Hematopoietic multipotent progenitor cell treated with erythropoietin and hydrocortisone succinate and interleukin-3 and kit ligand, for 8 days (in vitro differentiated cells): ENCODE results near the gene TRNP1.
"Not testable (repeated sequence)": the region's sequence is repeated elsewhere in the genome, so short reads cannot be mapped to it uniquely, and the experiment has no call there.

ENCODE experiments used
- DNase-seq: peaks from one replicate; pipeline ENCODE4 v3.0.0-alpha.2; 2015

The TRNP1 gene

DNA sequence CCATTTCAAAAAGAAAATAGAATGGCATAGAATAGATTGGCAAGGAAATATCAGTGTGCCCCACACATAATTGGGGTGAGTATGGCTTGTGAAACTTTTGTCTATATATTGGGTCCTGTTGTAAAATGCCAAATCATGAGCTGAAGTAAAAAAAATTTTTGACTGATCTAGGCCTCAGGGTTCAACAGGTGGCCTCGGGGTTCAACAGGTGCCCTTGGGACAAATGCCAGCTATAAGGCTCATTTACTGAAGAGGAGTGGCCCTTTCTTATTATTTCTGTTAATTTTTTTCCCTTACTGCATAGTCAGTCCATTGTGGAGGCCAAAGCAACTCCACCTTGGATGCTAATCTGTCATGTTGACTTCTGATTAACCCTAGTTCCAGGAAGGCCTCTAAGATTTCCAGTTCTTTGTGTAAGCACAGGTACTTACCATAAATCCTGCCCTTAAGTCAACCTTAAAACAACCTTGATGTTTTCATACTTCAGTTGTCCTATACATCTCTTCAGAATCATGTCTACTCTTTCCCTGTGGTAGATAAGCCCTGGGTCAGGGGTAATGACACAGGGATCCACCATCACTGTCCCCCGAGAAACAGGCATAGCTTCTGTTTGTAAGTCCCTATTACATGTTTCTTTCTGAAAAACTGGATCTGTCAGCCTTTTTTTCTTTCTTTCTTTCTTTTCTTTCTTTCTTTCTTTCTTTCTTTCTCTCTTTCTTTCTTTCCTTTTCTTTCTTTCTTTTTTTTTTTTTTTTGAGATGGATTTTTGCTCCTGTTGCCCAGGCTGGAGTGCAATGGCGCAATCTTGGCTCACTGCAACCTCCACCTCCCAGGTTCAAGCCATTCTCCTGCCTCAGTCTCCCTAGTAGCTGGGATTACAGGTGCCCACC is 16.6 kb upstream of the TRNP1 start:
- DNase-seq: no peak

DNA sequence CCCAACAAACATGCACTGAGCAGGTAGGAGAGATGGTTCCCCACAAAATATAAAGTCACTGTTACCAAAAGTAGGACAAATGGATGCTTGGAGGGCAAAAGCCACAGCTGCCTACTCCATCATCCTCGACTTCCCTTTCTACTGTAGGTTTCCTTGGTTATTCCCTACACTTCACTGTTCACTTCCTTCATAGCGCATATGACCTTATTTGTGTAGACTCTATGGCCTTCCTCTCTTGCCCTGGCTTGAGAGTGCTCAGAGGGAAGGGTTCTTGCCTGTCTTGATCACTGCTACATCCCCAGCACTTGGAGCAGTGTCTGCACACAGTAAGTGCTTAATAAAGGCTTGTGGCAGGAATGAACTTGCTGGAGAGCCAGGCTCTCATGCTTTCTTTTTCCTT is 14.6 kb upstream of the TRNP1 start:
- no peak for DNase-seq

DNA sequence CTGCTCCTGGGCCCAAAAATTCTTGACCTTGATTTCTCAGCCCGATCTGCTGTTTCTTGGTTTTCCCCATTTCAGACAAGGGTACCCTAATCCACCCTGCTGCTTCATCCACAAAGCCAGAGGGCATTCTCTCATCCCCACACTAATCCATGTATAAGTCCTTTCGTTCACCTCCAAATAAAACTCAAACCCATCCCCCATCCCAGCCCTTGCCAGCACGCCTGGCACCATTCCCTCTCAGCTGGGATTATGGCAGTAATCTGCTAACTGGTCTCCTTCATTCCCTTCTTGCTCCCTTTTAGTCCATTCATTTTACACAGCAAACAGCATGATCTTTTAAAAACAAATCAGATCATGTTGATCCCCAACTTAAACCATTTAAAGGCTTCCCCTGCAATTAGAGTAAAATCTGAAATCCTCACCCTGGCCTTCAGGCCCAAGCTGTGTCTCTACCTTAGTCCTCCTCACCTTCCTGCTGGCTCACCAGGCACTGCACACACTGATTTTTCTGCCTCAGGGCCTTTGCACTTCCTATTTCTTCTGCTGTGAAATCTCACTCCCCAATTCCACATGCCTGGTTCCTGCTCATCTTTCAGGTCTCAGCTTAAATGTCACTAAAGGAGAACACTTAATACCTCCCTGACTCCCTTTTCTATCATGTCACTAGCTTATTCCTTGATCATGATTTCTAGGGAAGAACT is 12.2 kb upstream of the TRNP1 start:
- no peak for DNase-seq

DNA sequence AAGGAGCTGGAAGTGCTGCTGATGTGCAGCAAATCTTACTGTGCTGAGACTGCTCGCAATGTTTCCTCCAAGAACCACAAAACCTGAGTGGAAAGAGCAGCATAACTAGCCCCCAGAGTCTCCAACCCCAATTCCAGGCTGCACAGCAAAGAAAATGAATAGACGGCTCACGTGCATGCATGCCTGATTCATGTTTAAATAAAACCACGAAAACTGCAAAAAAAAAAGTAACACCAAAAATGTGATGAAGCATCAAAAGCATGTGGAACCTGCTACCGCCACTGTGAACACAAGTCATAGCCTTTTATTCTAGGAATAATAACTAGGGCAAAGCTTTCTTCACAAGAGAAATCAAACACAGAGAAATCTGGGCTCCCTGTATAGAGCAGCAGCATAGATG is 9.6 kb upstream of the TRNP1 start:
- DNase-seq: no peak

DNA sequence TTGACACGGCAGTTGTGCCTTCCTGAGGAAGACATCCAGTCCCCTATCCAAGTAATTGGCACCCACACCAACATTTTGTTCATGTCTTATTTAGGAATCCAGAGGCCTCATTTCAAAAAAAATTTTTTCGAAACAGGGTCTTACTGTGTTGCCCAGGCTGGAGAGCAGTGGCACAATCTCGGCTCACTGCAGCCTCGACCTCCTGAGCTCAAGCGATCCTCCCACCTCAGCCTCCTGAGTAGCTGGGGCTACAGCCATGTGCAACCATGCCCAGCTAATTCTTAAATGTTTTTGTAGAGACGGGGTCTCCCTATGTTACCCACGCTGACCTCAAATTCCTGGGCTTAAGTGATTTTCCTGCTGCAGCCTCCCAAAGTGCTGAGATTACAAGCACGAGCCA is 9.2 kb upstream of the TRNP1 start:
- no peak for DNase-seq

DNA sequence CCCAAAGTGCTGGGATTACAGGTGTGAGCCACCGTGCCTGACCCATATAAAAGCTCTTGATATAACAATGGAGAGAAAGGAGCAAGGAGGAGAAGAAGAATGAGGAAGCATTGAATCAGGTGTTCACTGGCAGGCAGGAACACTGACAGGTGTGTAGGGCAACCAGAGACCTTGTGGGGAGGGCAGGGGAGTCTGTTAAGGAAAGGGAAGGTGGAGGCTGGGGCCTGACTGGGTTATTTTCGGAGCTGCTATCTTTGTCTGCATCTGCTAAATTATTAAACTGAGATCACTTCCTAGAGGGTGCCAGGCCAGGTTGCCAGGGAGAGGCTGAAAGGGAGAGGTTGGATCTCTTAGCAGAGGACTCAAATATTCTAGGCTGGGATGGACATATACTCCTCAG is 6.8 kb upstream of the TRNP1 start:
- no peak for DNase-seq

DNA sequence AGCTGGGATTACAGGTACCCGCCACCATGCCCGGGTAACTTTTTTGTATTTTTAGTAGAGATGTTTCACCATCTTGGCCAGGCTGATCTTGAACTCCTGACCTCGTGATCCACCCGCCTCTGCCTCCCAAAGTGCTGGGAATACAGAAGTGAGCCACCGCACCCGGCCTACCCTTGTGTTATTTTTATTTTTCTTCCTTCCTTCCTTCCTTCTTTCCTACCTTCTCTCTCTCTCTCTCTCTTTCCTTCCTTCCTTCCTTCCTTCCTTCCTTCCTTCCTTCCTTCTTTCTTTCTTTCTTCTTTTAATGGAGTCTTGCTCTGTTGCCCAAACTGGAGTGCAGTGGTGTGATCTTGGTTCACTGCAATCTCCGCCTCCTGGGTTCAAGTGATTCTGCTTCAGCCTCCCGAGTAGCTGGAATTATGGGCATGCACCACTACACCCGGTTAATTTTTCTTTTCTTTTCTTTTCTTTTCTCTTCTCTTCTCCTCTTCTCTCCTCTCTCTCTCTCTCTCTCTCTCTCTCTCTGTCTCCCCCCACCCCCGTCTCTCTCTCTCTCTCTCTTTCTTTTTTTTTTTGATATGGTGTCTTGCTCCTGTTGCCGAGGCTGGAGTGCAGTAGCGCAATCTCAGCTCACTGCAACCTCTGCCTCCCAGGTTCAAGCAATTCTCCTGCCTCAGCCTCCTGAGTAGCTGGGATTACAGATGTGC is 3.9 kb upstream of the TRNP1 start:
- not testable (repeated sequence) for DNase-seq

DNA sequence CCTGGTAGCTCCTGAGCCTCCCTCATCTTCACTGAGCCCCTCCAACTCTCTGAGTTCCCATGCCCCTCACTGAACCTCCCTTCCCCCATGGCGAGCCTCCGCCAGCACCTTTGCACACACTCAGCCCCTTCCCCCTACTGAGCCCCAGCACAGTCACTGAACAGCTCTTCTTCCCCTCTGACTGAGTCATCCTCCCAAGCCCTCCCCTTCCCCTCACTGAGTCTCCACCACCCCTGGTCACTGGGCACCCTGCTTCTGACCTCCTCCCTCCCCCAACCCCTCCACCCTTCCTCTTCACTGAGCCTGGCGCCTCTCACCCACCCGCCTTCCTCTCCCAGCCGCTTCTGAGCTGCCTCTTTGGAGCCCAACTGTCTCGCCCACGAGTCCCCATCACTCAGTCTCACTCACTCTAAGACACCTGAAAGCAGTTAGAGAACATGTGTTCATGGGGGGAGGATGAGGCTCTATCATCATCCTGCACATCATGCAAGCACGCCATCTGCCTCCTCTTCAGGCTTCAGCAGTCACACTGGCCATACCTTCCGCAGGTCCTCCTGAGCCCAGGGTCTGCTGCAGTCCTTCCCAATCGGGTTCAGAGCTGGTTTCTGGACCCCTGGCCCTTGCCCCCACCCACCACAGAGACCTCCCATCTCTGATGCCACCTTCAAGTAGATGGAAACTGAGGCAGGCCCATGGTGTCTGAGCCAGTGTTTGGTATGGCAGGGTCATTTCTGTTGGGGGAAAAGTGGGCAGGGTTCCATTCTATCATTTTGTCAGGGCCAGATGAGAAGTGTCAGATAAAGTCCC is 2.0 kb upstream of the TRNP1 start:
- DNase-seq: no peak

DNA sequence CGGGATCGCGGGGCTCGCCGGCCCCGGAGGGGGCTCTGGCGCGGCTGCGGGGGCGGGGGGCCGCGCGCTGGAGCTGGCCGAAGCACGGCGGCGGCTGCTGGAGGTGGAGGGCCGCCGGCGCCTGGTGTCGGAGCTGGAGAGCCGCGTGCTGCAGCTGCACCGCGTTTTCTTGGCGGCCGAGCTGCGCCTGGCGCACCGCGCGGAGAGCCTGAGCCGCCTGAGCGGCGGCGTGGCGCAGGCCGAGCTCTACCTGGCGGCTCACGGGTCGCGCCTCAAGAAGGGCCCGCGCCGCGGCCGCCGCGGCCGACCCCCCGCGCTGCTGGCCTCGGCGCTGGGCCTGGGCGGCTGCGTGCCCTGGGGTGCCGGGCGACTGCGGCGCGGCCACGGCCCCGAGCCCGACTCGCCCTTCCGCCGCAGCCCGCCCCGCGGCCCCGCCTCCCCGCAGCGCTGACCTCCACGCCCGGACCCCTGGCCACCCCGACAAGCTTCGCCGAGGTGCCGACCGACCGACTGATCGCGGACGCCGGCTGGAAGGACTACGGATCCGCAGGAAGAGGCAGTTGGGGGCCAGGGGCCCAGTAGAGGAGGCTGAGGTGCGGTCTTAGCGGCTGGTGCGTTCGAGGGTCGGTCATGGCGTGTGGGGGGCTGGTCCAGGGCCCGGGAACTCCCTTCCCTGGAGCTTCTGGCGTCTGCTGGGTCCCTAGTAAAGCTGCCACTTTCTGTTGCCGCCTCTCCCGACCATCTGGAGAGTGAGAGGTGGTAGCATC is 711 bp downstream of the TRNP1 start:
- DNase-seq: no peak

DNA sequence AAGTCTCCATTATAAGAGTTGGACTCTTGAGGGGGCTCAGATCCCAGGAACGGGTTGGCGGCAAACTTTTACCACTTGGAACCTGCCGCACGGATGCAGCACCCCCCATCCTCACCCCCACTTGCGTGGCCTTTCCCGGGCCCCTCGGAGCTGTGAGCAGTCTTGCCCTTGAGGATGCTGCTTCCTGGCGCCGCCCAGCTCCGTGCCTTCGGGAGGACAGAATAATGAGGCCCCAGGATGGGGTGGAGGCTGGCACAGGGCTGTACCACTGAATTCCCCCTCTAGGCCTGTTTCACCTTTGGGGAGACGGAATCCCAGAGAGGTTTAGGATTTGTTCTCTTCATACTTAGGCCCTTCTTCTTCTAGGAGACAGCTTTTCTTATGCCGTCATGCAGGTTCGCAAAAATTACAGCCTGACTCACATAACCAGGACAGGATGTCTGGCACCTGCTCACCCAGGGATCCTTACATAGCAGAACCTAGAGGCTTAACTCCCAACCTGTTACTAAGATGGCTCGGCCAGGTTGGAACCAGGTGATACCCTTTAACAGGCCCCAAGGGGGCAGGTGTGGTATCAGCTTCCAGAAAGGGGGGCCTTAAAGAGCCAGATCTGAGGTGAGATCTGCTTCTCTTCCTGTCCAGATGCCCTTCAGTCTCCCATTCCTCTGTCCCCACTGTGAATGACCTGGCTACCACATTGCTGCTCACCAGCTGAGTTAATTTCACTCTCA is 1.5 kb downstream of the TRNP1 start:
- DNase-seq: no peak

DNA sequence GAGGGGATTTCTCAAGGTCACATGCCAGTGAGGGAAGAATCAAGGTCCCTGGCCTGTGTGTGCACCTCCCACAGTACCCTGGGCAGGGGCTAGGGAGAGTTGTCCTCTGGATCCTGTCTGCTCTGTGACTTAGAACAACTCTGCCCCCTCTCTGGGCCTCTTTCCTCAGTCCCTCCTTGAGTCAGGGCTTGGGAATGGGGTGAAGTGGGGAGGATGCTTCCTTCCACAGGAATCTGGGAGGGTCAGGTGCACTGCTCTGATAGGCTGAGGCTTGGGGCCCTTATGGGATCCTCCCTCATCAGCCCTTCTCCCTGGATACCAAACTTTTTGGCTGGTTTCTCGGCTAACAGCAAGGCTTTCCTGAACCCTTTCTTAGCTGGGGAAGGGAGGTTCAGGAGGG is 2.5 kb downstream of the TRNP1 start:
- no peak for DNase-seq

DNA sequence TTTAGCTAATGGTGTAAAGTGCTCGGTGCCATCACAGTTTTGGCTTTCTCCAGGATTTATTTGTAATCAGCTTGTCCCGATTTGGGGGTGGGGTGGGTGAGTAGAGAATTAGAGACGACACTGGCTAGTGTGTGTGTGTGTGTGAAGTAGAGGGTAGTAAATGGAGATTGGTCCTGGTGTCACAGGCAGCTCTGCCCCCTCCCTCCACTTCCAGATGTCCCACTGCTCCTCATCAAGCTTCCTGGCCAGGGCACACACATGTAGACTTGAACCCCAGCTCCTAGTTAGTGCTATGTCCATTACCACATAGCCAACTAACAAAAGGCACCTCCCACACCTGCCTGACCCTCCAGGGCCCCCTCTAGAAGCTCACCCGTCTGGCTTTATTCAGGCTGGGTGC is 3.2 kb downstream of the TRNP1 start:
- DNase-seq: no peak

DNA sequence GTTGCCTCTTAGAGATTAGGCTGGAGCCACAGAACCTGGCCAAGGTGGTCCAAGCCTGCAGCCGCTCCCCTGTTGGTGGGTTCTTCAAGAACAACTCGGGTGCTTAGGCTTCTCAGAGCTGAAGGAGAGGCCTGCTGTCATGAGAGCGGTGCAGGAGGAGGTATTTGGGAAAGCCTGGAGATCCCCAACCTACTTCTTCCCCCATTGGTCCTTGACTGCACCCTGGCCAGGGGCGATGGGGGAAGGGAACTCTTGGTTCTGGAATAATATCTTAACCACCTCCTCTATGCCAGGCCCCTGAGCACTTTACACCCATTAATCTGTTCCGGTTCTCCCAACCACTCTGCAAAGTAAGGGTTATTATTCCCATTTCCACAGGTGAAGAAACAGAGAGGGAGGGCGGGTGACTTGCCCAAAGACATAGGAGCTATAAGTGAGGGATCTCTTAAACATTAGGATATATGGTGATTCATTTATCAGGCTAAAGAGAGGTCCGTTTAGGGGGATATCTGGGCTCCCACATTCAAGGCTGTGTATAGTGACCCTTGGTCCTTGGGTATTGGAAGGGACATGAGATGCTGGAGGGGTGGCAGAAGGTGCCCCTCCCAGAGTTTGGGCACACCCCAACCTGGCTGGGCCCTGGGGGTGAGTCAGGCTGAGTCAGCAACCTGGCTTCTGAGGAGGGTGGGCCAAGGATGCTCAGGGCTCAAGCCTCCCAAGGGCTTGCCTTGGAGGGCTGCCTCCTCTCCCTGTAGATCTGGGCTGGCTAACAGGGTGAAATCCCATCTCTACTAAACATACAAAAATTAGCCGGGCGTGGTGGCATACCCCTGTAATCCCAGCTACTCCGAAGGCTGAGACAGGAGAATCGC is 5.2 kb downstream of the TRNP1 start:
- DNase-seq: no peak

DNA sequence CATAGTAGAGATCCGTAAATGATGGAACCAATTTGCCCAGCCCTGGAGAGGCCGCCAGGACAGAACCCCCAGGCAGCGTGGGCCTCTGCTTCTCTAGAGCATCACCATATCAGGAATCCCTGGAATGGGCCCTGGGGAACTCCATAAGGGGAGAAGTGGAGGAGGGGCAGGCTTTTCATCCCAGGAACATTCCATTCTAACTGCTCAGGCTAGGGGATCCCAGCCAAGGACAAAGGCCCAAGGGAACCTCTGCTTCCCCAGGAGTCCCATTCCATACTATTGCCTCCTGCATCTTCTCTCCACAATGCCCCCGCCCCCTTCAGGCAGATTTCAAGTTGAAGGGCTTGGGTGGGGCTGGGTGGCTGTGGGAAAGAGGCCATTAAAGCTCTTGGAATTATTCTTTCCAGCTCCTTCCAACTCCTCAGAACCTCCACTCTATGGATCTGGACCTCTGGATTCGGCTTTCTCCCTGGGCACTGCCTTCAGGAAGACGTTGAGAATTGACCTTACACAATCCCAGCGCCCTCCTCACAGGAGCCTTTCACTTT is 6.0 kb downstream of the TRNP1 start:
- DNase-seq: no peak

DNA sequence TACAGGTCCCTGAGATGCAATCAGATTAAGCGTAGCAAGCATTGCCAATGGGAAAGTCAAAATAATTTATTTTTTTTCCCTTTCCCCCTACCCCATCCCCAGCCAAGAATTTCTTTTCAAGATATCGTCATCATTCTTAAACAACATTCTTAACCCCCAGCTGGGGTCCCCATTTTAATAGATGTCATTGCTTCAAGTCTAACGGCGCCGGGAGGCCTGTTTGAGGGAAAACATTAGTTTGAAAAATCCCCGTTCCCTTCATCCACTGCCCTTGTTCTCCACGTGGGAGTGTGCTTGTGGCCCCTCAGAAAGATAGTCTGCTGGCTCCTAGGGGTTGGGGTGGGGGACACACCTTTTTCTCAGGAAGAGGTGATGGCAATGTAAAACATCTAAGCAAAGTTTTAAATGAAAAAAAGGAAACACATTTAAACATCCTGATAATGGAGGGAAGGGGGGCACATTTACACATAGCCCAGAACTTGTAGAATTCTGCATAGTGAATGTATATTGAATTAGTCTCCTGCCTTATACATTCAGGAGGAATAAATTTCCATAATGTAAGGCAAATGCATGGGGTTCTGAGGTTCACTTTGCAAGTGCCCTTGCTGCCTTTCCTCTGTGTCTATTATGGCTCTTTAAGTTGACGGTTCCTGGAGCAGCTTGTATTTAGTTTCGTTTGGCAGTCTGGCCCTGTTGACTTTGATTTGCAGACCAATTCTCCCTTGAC is 6.8 kb downstream of the TRNP1 start:
- DNase-seq: no peak

DNA sequence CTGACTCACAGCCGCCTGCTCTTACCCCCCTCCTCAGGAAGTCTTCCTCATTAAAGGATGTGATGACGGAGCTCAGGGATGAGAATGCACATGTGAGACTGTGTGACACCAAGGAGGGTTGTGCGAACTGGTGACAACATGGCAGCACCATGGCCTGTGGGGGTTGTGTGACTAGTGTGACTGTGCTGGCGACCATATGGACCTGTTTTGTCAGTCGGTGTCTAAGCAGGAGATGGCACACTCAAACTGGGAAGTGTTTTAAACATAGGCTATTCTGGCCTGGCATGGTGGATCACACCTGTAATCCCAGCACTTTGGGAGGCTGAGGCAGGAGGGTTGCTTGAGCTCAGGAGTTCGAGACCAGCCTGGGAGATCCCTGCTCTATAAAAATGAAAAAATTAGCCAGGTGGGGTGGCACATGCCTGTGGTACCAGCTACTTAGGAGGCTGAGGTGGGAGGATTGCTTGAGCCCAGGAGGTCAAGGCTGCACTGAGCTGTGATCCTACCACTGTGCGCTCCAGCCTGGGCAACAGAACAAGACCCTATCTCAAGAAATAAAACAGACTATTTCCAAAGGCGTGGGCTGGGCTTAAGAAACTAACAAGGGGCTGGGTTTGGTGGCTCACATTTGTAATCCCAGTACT is 7.4 kb downstream of the TRNP1 start:
- DNase-seq: no peak

DNA sequence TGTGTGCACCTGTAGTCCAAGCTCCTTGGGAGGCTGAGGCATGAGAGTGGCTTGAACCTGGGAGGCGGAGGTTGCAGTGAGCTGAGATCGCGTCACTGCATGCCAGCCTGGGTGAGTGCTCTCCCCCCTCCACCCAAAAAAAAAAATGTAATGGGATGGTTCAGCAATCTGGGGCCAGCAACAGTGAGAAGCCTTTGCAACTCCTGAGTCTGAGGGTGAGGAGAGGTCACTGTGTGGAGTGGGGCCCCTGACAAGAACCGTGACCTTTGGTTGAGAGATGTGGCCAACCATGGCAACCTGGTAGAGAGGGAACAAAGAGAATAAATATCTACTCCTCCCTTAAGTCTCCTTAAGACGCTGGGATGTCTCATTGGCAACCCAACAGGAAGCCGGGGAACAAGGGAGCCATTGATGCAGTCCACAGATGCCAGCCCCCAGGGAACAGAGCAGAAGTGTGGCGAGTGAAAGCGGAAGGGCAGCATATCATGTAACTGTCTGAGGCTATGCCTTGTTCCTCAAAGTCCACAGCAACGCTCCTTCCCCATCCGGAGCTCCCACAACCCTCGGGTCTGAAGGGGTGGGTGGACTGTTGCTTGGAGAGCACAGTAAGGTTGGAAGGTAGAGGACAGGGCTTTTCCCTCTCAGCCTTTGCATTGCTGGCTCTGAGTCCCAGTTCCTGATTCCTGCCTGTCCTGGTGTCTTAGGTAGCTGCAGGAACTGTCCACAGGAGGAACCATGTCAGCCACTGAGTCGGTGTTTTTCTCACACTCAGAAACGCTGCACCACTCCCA is 8.3 kb downstream of the TRNP1 start:
- peak; percentile 19 for DNase-seq
